HG03135 (cell line): ENCODE results near the gene GAS2L1.
"Not testable (repeated sequence)": the region's sequence is repeated elsewhere in the genome, so short reads cannot be mapped to it uniquely, and the experiment has no call there.

Source experiments
- ATAC-seq: cut with Tn5 transposase; IDR thresholded peaks from one replicate; pipeline ENCODE4 v1.9.1; 2021; ENCODE audit warnings: mild to moderate bottlenecking, moderate library complexity; ENCODE audit not compliant: unreplicated experiment

The GAS2L1 gene

DNA sequence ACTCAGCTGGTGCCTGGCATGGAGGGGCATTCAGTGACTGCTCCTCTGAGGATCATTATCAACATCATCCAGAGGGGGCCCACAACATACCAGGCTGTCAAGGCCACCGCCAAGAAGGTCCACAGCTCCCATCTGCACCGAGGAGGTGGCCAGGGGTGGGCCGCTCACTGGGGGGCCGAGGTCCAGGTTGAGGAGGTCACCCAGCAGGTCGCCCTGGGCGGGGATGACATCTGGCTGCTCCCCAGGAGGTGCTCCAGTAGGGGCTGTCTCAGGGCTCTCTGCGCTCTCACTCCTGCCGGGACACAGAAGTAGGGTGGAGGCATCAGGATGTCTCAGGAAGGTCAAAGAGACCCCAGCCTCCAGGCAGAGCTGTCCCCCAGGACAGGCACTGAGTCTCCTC lies 34.1 kb downstream of the GAS2L1 start:
- no peak for ATAC-seq

DNA sequence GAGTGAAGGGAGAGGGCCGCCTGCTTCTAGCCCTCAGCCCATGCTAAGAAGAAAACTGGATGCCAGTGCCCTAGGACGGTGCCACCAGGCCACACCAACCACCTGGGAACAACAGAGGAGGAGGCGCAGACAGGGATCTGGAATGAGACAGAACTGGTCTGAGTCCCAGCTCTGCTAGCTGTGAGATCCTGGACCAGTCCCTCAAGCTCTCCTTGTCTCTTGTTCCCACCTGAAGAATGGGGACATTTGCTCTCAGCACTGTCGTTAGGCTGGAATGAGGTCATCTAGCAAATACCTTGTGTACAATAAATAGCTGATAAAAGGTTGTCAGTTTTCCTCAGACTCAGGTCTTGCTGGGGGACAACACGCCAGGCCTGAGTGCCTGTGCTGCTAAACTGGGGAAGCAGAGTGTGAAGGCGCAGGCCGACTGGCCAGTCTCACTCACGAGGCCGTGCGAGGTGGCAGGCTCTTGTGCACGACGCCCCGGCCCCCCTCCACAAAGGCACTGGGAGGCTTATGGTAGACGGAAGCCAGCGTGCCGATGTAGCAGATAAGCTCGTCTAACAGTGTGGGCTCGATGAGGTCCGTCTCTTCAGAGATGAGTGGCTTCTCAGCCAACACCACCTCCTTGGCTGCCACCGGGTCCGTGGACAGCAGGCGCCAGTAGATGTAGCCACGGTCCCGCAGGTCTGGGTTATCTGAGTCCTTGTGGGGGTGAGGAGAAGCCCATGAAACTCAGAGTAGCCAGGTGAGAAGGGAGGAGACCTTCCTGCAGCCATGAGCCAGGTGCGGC lies 34.8 kb downstream of the GAS2L1 start:
- ATAC-seq: no peak

DNA sequence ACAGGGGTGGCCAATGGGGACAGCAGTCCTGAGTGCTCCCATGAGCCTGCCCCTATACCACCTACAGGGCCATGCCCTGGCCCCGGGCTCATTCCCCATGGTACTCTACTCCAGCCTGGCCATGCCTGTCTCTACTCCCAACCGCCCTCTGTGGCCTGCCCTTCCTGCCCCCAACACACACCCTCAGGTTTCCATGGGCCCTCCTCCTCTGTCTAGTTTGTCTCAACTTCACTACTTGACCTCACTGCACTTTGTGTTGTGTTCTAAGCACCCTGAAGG lies 35.3 kb downstream of the GAS2L1 start:
- ATAC-seq: no peak

DNA sequence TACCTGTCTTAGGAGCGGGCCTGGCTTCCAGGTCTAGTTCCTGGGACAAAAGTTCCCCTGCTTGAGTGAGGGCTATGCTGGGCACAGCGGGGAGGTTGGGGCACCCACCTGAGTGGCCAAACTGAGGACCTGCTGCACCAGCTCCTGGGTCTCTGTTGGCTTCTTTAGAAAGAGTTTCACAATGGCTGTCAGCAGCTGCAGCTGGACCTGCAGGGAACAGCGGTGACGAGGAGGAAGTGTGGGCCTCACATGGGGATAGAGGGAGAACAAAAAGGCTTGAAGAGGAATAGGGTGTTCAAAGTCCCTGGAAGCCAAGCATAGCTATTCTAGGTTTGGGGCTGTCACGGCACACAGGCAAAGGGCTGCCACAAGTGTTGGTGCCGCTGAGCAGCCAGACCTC lies 35.7 kb downstream of the GAS2L1 start:
- no peak for ATAC-seq

DNA sequence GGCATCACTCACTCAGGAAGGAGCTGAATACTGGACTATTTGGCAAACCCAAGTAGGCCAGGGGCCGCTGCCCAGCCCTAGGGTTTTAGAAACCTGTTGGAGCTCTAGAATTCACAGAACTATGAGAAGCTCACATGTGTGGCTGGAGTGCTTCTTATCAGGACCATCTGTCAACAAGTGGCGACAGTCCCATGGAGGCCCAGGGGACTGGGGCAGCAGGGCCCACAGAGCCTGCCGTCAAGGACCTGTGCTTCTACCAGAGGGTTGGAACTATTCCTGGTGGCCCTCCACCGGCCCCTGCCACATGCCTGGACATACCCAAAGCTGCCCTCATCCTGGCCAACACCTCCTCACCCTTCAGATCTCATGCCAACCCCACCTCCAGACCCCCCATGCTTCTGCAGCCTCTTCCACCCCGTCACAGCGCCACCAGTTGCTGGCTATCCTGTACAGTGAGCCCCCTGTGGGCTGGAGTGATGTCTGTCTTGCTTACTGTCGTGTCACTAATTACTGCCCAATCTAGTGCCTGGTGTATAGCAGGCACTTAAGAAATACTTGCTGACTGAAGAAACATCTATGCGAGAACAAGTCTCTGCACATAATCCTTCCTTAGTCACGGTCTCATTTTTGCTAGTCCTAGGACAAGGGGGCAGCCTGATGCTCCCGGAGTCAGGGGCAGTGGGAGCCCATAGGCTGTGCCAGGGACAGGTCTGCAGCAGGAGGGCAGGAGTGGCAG lies 36.3 kb downstream of the GAS2L1 start:
- no peak for ATAC-seq

DNA sequence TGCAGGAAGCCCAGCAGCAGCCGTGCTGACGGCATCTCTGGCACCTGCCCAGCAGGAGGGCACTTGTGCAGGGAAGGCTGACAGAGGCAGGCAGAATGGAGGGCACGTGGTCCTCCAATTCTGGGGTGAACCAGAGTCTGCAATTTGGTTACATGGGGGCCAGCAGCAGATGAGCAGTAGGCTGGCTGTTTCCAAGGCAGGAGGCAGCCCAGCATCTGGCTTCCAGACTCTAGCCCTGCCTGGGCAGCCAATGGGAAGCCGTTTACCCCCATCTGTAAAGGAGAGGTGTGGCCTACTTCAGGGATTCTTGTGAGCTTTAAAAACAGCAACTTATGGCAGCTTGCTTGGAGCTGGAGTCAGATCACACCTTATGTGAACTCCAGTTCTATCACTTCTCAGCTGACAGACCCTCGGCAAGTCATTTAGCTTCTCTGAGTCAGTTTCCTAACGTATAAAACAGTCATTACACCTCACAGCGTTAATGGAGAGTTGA lies 36.9 kb downstream of the GAS2L1 start:
- no peak for ATAC-seq

DNA sequence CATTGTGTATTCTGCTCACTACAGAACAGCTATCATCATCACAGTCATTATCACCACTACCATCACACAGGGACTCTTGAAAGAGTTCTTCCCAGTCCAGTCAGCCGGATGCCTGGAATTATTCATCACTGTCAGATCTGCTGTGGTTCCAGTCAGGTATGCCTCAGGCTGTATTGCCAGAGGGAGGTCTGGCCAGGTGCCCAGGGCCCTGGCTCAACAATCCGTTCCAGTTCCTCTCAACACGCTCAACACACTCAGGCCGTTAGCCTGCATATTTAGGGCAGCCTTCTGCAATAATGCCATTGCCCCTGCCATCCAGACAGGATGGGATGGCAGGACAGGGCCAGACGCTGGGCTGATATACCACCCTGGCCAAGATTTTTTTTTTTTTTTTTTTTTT lies 37.7 kb downstream of the GAS2L1 start:
- ATAC-seq: no peak

DNA sequence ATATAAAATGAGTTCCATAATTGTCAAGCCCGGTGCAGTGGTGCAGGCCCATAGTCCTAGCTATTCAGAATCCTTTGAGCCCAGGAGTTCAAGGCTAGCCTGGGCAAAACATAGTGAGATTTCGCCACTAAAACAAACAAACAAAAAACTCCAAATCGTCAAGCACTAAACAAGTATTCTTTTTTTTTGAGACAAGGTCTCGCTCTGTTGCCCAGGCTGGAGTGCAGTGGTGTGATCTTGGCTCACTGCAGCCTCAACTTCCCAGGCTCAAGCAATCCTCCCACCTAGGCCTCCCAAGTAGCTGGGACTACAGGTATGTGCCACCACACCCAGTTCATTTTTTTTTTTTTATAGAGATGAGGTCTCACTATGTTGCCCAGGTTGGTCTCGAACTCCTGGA lies 38.4 kb downstream of the GAS2L1 start:
- ATAC-seq: not testable (repeated sequence)

DNA sequence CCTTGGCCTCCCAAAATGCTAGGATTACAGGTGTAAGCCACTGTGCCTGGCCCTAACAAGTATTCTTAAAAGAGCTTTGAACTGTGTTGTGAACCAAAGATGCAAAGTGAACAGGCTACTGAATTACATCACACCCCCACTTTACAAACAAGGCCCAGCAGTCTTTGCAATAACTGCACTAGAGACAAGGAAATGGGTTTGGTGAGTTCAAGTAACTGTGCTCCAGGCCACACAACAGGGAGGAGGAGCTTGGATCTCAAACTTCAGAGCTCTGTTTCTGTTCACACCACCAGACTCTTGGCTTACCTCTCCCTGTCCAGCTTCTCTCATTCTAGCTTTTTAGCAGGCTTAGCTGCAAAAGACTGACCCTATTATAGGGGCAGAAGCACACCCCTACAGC lies 39.5 kb downstream of the GAS2L1 start:
- ATAC-seq: no peak

DNA sequence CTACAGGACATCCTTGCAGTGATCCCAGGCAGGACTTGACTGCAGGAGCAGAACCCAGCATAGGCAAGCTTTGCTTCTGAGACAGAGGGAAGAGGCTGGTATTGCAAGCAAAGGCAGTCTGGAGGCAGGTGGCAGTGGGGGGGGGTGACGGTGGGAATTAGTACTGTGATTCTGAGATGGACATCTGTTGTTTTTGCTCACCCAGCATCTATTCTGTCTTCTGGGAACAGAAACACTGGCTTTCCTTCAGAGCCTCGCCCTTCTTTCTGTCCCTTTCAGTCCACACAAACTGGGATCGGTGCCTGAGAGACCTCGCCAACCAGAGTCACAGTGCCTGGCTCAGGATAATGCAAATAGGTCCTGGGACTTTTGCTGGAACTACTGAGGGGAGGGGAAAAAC lies 40.2 kb downstream of the GAS2L1 start:
- no peak for ATAC-seq

DNA sequence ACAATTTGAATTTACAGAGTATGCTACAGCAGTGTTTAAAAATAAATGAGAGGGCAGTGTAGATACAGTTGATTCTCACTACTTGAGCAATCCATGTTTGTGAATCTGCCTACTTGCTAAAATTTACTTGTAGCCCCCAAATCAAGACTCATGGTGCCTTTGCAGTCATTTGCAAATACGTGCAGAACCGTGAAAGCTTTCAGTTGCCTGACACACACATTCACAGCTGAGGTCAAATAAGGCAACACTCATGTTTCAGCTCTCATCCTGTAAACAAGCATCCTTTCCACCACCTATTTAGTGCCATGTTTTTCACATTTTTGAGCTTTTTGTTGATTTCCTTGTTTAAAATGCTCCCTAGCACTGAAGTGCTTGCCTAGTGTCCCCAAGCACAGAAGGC lies 41.6 kb downstream of the GAS2L1 start:
- no peak for ATAC-seq

DNA sequence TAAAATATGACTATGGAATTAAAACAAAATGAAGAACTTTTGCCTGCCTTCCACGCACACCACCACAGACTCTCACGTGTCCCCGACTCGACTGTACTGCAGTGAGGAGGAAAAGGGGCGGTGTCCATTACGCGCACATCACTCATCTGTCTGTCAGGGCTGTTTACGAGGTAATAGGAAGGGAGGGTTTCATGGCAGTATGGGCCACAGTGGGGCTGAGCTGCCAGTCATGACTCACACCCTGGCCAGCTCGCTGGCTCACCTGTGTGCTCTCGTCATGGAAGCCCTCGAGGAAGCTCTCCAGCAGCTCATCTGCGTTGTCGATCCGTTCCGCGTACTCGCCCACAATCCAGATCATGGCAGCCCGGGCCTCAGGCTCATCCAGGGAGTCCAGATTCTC lies 42.5 kb downstream of the GAS2L1 start:
- no peak for ATAC-seq

DNA sequence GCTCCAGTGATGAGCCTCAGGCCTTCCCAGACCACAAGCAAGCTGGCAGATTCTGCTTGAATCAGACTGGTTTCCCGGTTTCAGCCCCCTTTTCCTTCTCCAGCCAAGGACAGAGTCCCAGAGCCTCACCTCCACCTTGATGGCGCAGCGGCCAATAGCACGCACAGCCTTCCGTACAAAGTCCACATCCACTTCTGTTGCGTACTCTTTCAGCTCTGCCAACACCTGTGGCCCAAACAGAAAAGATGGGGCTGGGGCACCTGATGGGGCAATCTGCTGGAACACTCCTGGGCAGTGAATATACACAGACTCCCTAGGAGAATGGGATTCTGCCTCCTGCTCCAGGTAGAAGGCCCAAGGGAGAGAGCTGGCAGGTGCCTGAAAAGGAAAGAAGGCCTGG lies 44.6 kb downstream of the GAS2L1 start:
- ATAC-seq: no peak

DNA sequence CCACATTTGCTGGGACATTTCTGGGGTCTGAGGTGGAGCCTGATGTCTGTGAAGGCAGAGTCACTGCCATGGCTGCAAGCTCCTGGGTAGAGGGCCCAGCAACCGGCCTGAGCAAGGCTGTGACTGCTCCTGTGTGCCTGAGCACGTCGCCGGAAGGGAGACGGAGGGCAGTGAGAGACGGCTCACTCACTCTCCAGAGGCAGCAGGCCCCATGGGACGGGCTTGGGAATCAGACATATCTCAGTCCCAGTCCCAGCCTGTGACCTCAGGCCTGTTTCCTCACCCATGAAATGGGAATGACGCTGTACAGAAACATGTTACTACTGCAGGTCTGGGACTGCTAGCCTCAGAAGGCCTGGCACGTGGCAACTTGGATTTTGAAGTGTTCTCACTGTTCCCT lies 45.4 kb downstream of the GAS2L1 start:
- no peak for ATAC-seq

DNA sequence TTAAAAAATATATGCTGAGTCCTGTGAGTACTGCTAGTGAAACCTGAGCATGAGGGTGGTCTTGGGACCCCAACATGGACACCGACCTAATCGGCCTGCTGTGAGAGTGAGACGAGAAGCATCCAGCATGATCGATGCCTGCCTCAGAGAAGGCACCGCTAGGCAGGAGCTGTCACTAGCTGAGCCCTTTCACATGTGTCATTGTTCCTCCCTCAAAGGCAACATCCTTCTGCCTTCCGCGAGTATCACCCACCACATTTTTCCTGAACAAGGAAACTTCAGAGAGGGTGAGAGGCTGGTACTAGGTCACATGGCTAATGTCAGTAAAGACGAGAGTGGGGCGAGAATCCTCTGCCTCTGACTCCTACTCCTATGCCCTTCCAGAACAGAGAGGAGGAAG lies 46.3 kb downstream of the GAS2L1 start:
- no peak for ATAC-seq

DNA sequence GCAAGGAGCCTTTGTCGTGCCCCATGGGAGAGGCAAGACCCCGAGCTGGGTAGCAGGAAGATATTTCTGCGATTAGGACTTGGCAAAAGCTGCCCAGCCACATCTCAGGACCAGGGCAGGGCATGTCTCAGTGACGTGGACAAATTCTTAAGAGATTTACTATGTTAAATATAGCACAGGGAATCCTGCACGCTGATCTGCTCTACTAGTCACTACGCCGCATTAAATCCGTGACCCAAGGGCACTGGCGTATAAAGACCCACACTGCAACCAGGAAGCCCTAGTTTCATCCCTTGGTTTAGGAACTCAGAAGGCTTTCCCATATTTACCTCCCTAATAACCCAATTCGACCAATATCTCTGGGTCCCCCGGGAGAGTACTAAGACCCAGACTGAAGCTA lies 46.8 kb downstream of the GAS2L1 start:
- ATAC-seq: no peak

DNA sequence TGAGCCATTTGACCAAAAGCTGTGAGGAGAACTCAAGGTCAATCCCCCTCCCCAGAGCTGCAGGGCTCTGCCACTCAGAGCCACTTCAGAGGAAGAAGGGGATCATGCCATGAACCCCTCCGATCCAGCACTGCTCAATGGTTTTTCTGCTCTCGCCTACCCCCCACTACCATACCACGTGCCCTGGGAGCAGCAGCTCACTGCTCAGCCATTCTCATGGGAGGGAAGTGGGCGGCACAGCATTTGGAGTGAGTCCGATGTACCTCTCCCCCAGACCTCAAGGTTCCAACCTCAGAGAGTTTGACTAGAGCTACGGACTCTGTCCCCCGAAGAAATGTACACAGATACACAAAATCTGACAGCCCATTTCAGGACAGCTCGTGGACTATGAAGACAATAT lies 47.4 kb downstream of the GAS2L1 start:
- no peak for ATAC-seq

DNA sequence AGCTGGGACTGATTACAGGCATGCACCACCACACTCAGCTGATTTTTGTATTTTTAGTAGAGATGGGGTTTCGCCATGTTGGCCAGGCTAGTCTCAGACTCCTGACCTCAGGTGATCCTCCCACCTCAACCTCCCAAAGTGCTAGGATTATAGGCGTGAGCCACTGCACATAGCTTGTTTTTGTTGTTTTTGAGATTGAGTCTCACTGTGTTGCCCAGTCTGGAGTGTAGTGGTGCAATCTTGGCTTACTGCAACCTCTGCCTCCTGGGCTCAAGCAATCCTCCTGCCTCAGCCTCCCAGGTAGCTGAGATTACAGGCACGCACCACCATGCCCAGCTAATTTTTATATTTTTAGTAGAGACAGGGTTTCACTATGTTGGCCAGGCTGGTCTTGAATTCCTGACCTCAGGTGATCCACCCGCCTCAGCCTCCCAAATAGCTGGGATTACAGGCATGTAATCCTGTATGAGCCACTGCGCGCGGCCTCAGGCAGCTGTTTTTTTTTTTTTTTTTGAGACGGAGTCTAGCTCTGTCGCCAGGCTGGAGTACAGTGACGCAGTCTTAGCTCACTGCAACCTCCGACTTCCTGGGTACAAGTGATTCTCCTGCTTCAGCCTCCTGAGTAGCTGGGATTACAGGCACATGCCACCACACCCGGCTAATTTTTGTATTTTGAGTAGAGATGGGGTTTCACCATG lies 50.9 kb downstream of the GAS2L1 start:
- not testable (repeated sequence) for ATAC-seq

DNA sequence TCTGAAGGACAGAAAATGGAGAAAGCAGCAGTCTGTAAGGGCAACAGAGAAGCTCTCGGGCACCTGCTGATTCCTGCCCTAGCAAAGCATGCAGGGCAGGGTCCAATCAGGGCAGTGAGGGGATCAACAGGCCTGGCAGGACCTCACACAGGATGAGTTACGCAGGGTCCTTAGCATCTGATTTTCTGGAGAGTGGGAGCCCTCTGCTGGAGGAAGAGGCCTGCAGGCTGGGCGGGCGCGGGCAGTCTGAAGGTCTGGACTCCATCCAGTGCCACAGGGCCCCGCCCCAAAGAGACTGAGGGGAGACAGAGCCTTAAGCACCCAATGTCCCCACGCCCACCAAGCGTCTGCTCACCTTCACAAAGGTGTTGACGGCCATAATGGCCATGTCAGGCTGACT lies 53.0 kb downstream of the GAS2L1 start:
- no peak for ATAC-seq
